Hippocampal formation (tissue), 2 donors: ENCODE results near the gene SLC51A.
"Not testable (repeated sequence)": the region's sequence is repeated elsewhere in the genome, so short reads cannot be mapped to it uniquely, and the experiment has no call there.

ENCODE experiments used
- DNase-seq, 2 donors: peaks; one replicate each; lab custom pipeline; 2025; lab: John Stamatoyannopoulos, UW

SLC51A gene

DNA sequence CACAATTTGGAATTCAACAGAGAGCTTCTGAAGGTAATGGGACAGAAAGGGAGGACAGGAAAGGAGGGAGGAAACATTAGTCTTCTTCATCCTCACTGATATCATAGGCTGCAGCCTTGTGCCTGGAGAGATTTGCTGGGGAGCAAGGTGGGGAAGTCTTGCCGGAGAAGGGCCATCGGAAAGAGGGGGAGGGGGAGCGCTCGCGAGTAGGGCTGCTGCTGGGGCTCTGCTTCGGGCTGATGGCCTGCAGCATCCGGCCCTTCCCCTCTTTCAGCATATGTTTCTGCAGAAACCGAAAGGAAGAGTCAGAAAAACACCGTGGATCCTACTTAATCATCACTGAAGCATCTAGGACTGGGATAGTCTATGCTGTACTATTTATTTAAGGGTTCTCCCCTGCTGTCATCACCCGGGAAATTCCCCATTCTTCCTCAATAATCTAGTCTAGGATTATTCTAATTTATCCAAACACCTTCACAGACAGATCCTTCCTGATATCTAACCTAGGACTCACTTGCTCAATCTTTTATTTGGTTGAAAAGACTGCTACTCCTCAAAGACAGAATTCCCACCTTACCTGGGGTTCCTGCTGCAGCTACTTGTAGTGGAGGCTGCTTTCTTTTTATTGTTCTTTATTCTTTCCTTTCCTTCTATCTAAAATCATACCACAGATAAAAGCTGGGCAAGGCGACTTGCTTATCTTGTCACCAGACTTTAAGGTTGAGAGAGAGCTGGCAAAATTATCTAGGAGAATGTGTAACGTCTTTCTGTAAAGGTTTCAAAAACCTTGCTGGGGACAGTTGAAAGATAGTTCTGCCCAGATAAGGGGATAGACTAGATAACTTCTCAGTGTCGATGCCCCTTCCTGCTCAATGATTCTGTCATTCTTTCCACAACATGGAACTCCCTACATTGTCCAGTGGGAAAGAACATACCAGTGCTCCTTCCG, 22.6 kb downstream of the SLC51A start:
- no peak for DNase-seq

DNA sequence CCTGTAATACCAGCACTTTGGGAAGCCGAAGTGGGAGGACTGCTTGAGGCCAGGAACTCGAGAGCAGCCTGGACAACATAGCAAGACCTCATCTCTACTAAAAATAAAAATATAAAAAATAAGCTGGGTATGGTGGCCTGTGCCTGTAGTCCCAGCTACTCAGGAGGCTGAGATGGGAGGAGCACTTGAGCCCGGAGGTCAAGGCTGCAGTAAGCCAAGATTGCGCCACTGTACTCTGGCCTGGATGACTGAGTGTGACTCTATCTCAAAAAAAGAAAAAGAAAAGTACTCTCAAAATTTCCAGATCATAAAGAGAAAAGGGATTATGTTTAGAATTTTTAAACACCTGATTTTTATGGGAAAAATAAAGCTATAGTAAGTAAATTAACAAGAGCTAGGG, 24.1 kb downstream of the SLC51A start:
- no peak for DNase-seq

DNA sequence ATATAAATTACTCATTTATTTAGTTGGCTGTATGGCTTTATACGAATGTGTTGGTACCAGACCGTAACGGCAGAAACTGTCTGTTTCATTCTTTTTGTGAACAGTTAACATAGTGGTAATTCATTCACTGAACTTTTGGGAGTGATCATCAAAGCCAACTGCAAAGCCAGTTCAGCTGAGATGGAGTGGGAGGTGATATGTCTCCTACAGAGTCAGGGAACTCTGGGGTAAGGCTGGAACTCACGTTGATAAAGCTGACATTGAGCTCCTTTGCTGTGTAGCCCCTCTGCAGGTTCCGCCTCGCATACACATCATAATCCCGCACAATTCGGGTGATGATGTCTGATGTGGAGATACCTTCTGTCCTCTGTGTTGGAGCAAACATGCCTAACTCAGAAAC, 25.4 kb downstream of the SLC51A start:
- DNase-seq = no peak

DNA sequence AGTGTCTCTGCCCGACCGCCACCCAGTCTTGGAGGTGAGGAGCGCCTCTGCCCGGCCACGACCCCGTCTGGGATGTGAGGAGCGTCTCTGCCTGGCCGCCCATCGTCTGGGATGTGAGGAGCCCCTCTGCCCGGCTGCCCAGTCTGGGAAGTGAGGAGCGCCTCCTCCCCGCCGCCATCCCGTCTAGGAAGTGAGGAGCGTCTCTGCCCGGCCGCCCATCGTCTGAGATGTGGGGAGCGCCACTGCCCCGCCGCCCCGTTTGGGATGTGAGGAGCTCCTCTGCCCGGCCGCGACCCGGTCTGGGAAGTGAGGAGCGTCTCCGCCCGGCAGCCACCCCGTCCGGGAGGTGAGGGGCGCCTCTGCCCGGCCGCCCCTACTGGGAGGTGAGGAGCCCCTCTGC, 27.8 kb downstream of the SLC51A start:
- DNase-seq = not testable (repeated sequence)

DNA sequence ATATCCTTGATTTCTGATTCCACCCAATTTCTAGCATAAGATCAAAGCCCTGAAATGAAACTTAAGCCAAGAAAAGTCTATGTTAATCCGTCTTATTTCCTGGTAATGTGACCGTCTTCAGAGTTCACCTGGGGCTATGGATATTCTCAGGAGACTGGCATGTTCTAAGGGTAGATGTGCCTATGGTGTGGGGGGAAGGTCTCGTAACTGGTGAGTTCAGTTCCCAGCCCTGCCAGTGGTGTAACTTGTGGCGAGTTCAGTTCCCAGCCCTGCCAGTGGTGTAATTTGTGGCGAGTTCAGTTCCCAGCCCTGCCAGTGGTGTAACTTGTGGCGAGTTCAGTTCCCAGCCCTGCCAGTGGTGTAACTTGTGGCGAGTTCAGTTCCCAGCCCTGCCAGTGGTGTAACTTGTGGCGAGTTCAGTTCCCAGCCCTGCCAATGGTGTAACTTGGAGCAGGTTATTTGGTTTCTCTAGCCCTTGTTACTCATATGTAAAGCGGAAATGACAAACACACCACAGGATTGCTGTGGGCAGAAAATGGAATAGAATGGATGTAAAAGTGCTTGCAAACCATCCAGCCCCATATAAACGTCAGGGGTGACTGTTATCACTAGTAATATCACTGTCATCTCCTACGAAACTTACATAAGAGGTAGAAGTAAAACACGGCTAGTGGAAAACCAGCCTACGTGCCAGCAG, 30.4 kb downstream of the SLC51A start:
- no peak for DNase-seq

DNA sequence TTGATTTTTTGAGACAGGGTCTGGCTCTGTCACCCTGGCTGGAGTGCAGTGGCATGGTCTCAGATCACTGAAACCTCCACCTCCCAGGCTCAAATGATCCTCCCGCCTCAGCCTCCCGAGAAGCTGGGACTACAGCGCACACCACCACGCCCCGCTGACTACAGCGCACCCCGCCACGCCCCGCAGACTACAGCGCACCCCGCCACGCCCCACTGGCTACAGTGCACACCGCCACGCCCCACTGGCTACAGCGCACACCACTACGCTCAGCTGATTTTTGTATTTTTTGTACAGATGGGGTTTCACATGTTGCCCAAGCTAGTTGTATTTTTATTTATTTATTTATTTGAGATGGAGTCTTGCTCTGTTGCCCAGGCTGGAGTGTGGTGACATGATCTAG, 35.6 kb downstream of the SLC51A start:
- DNase-seq = no peak

DNA sequence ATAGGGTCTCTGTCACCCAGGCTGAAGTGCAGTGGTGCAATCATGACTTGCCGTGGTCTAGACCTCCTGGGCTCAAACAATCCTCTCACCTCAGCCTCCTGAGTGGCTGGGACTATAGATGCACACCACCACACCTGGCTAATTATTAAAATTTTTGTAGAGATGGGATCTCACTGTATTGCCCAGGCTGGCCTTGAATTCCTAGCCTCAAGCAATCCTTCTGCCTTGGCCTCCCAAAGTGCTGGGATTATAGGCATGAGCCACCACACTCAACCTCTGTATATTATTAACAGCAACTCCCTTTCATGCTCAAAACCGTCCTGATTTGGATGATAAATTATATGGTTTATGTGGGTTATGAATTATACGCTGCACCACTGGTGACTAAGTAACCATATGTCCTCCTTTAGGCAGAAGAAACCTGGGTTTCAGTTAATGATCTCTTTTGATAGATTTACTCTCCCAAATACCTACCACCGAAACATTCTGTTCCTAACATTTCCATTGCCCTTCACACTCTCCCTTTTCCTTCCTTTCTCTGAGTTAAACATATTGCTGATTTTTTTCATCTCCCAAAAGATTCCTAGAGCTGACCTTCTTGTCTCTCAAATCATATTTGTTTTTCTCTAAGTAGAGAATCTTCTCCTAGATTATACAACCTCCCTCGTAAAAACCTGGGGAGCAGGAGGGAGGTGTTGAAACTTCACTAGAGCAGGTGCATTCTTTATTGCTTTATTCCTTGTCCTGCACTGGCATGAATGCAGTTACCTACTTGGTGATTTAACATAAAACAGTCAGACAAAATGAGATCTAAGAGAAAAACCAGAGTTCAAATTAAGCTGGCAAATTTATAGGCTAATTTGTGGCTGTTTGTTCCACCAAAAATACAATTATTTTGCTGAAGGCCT, 38.3 kb downstream of the SLC51A start:
- no peak for DNase-seq

DNA sequence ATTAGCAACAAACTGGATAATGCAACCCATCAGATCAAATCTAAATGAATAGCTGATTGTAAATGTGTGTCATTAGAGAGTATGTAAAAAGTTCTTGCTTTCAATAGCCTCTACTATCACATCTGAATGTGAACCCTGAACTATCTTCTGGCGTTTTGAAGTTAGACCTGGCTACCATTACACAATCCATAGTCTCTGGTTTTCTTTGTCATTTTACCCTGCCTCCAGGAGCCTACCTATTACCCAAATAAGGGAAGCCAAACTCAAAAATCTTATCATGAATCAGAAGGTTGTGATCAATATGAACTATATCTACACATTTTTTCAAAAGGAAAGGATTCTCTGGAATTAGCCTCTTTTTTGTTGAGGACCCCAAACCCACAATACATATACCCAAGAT, 39.4 kb downstream of the SLC51A start:
- no peak for DNase-seq

DNA sequence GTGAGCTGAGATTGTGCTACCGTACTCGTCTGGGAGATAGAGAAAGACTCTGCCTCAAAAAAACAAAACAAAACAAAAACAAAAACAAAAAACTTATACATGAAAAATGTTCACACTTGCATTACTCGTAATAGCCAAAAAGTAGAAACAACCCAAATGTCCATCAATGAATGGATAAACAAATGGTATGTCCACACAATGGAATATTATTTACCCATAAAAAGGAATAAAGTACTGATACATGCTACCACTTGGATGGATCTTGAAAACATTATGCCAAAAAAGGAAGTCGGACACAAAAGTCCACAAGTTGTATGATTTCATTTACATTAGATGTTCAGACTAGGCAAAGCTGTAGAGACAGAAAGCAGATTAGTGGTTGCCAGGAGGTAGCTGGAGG, 44.5 kb downstream of the SLC51A start:
- DNase-seq = no peak

DNA sequence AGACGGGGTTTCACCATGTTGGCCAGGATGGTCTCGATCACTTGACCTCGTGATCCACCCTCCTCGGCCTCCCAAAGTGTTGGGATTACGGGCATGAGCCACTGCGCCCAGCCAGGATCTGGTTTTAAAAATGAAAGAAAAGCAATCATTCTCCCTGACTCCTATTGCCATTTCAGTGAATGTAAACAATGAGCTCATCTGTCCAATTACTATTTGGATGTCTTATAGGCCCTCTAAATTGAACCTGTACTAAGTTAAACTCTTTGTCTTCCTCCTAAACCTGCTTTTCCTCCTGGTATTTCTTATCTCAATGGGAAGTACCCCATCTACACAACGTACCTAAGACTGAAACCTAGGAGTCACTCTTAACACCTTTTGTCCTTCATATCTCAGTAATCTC, 47.5 kb downstream of the SLC51A start:
- DNase-seq = no peak

DNA sequence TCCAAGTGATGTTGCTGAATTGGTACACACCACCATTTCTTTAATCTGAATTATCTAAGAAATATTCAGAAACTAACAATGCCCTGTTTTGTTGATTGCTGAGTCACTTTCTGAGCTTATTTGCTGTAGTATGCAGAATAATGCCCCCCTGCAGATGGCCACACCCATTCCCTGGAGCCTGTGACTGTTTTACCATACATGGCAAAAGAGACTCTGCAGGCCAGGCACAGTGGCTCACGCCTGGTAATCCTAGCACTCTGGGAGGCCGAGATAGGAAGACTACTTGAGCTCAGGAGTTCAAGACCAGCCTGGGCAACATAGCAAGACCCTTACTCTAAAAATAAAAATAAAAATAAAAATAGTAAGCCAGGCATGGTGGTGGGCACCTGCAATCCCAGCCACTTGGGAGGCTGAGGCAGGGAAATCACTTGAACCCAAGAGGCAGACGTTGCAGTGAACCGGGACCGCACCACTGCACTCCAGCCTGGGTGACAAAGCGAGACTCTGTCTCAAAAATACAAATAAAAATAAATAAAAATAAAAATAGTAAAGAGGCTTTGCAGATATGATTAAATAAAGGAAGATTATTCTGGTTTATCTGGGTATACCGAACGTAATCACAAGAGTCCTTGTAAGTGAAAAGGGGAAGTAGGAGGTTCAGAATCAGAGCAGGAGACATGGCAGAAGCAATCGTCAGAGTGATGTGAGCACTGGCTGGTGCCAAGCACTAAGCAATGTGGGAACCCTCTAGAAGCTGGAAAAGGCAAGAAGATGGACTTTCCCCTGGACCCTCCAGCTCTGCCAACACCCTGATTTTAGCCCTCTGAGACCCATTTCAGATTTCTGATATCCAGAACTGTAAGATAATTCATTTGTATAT, 52.2 kb downstream of the SLC51A start:
- DNase-seq = no peak

DNA sequence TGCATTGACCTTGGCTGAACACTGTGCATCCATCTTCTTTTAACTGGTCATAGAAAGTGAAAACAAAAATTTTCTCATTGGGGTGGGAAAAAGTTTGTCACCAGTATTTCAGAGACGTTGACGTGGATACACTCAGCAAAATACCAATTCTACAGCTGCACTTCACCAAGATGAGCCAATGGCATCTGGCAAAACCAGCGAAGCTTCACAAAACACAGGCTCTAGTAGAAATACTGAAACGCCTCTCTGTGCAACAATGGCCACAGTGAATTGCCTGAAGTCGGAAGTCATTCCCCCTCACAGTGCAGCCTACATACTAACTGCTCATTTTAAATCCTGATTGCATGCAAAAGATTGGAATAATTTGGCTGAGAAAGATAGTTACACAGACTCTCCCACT, 54.2 kb downstream of the SLC51A start:
- no peak for DNase-seq

DNA sequence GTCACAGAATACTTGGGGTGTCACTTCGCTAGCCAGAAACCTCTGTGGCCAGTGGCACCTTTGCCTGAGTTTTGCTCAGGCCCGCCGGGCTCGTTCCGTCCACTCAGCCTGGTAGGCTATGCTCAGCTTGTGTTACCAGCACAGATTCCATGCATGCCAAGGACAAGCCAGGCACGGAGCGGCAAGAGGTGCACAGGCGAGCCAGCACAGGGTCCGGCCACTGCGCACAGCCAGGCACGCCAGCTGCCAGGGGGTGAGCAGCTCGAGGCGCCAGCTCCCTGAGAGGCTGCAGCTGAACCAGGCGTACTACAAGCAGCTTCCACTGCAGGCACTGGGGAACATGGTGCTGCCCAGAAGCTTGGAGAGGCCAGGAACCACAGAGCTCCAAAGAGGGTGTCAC, 56.5 kb downstream of the SLC51A start:
- no peak for DNase-seq

DNA sequence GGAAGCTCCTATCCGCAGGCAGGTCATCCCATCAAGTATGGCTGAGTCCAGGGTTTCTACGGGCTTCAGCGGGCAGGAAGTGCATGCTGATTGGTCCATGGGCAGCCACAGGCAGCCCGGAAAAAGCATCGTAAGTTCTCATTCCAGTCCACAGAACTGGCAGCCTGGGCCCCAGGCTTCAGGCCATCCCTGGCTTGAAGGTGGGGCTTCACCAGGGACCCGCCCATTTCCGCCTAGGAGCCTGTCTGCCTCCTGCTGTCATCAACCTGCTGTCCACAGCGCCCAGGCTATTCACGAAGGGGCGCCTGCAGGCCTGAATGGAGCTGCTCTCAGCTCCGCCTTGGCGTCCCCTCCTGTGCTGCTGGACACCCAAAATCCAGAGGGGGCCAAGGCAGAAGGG, 57.3 kb downstream of the SLC51A start:
- no peak for DNase-seq

DNA sequence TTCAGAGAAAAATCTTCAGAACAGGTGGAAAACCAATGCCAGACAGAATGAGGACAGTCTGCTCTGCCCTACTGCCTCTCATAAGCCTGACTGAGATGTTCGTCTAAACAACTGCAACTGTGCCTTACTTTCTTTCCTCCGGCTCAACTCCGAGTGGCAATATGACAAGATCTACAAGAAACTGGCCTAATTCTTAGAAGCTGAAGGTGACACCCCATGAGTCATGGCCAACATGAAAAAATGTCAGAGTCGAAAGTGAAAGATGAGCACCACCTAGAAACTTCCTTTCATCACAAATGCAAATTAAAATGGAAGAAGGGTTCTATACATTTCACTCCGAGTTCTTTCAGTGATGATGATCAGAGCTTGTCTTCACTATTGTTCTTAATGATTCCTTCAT, 58.3 kb downstream of the SLC51A start:
- DNase-seq = no peak

DNA sequence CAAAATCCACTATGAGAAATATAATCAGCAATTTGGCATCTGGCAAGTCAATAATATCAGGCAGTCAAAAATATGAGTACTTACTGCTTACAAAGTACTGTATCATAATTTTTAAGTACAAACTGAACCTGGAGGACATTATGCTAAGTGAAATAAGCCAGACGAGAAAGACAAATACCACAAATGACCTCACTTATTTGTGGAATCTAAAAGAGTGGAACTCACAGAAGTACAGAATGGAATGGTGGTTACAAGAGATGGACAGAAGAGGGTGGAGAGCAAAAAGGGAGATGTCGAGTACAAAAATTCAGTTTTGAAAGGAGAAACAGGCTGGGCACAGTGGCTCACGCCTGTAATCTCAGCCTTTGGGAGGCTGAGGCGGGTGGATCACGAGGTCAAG, 58.8 kb downstream of the SLC51A start:
- no peak for DNase-seq

DNA sequence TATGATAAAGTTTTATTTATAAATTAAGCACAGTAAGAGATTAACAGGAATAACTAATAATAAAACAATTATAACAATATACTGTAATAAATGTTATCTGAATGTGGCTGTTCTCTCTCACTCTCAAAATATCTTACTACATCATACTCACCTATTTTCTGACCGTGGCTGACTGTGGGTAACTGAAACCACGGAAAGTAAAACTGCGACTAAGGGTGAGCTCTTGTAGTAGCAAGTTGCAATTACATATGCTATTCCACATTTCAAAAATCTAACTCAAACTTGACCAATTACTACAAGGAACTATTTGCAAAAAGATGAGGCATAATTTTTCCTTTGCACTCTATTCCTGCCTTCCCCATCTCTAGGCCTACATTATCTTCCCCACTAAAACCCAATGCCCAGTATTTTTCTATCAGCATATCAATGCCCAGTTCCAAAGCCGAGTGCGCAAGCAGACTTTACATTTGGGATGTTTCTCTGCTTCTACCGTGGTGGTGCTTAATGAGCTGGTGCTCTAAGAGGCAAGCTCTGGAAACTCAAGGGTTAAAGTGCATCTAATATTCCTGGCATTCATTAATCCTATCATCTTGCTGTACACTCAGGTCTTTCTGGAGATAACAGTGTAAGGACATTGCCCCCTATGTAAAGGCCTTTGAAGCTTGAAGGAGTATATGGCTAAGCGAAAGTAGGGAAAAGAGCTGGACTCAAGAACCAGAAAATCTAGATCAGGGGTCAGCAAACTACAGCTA, 64.5 kb downstream of the SLC51A start:
- DNase-seq = no peak

DNA sequence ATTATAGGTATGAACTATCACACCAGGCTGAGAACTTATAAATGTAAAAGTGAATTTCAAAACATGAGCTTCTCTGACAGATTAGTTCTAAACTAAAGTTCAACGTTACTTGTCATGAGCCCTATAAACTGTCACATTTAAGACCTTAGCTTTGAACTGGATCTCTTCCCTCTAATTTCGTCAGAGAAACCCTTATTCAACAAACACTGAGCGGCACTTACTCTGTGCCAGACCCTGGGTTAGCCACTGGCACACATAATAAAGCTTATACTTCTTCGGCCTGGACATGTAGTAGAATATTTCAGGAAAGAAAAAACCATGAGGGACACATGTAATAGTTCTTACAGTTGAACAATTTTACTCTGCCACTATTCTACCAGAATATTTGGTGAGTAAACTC, 65.6 kb downstream of the SLC51A start:
- DNase-seq = no peak
